Right cardiac atrium (tissue), 5 donors: Measurements from ENCODE around the gene LCNL1. TPM values are rescaled to one million over a fixed set of nuclear protein-coding genes. Genes with fewer than 3 reads are reported as not detected.
A peak's percentile ranks its signal among the peaks of the same experiment; 100 is the strongest.
"Not testable (repeated sequence)": the region's sequence is repeated elsewhere in the genome, so short reads cannot be mapped to it uniquely, and the experiment has no call there.

ENCODE experiments used
- ATAC-seq, 2 donors: fragments of 200-7000 bp; cut with Tn5 transposase; one replicate each; pipeline versions ENCODE4 v1.8.0 to v1.9.1; 2020; ENCODE audit warnings: moderate library complexity in 2 of 2, mild to moderate bottlenecking in 1 of 2
- DNase-seq, 3 donors: peaks; one replicate each; pipeline ENCODE4 v3.0.0-alpha.2; 2020
- H3K27ac ChIP-seq: one replicate; pipeline ENCODE4 v1.5.1; 2013; ENCODE audit warnings: mild to moderate bottlenecking, low read length, control low read depth, moderate library complexity
- H3K27me3 ChIP-seq: one replicate; pipeline ENCODE4 v1.6.1; 2013; ENCODE audit not compliant: control insufficient read depth, insufficient read depth
- H3K4me1 ChIP-seq: one replicate; pipeline ENCODE4 v1.6.1; 2013; ENCODE audit warnings: low read length; ENCODE audit not compliant: control insufficient read depth, insufficient read depth
- H3K4me3 ChIP-seq: one replicate; pipeline ENCODE4 v1.5.1; 2013; ENCODE audit warnings: low read length, control low read depth
- H3K9me3 ChIP-seq: one replicate; pipeline ENCODE4 v1.6.1; 2013; ENCODE audit warnings: low read length; ENCODE audit not compliant: control insufficient read depth
- WGBS: extraction: QIAGEN DNeasy Blood & Tissue Kit; methylation state at CpG from one replicate; pipeline ENCODE4 v1.1.7; 2013; 5-methylcytosine and 5-hydroxymethylcytosine counted together
- intact Hi-C, 4 donors: fragments of 100-400 bp; cut with DNase I; formaldehyde crosslinking; loops; one replicate each; pipeline versions ENCODE4 v1.11.0 to v1.14.0; 2022 to 2023
- polyA plus RNA-seq: library from polyadenylated mRNA; stranded (reverse); fragments of 200-250 nt; gene quantifications from one replicate; pipeline ENCODE4 v1.2.3, GENCODE V29; 2013
- total RNA-seq, 4 donors: library from RNA; stranded (reverse); fragmentation: NEBNext Ultra II Directional; extraction: Animal tissue kit (Norgen Biotek cat#: 25700); gene quantifications; one replicate each; pipeline ENCODE4 v1.2.1, GENCODE V29; 2021
- donor health status: healthy with polysubstance abuse.
- donor health status: DM: no; HTN: yes; CAD: no.
- donor health status: DM: no; HTN: no; CAD: no.
- donor health status: DM: no; HTN: yes; CAD: no; lungs with severe emphysema.
- donor health status: DM: yes; HTN: yes; CAD: no.

The LCNL1 gene
- total and polyA plus RNA-seq, 5 donors: 2.4 to 16.7 (median 7.2) TPM

DNA sequence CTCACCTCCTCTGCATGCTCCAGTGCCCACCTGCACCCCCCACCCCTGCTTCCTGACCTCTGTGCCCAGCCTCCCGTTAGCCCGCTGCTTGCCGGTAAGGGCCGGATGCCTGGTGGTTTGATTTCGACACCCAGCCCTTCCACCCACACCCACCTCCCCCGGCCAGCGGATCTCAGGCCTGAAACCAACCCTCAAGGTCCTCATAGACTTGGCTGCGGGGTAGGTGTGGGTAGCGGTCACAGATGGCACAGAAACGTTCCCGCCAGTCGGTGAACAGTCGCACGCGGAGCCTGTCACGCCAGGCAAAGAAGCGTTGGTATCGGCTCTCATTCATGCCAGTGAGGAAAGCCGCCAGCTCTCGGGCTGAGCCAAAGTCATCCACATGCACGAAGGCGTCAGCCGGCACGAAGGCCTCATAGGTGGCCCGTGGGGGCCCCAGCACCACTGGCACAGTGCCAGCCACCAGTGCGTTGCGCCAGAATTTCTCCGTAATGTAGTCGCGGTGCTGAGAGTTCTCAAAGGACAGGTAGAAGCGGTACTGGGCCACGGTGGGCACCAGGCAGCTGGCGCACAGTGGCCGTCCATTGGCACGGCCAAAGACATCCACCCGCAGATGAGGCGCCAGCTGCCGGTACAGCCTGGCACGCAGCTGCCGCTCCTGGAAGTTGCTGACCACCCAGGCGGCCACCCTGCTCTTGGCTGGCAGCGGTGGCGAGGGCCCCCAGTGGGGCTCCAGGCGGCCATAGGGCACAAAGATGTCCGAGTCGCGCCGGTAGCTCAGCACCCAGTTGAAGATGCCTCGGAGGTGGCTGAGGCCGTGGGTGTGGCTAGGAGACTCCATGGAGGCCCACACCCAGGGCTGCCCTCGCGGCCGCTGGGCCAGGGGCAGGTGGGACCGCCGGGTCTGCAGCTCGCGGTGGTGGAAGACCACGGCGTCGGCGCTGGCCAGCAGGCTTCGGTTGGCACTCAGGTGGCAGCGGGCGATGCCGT lies 48.0 kb downstream of the LCNL1 start:
- WGBS: 88% methylated on average over 65 of the region's 65 CpGs
- no peak overlapping the region for H3K4me3 ChIP-seq
- ATAC-seq (no peak), DNase-seq (no peak)
- H3K4me1 ChIP-seq: no peaks in the 10 kb centered on the region
- no peaks in the 10 kb centered on the region for H3K9me3 ChIP-seq
- H3K27ac ChIP-seq: no peak overlapping the region
- intact Hi-C loops: loop anchor here in 1 of 4 donors (10.0 kb wide), 1 partner anchor 86 kb away; the partner anchor contains the start of genes C8G and FBXW5
- H3K27me3 ChIP-seq: no peaks in the 10 kb centered on the region

DNA sequence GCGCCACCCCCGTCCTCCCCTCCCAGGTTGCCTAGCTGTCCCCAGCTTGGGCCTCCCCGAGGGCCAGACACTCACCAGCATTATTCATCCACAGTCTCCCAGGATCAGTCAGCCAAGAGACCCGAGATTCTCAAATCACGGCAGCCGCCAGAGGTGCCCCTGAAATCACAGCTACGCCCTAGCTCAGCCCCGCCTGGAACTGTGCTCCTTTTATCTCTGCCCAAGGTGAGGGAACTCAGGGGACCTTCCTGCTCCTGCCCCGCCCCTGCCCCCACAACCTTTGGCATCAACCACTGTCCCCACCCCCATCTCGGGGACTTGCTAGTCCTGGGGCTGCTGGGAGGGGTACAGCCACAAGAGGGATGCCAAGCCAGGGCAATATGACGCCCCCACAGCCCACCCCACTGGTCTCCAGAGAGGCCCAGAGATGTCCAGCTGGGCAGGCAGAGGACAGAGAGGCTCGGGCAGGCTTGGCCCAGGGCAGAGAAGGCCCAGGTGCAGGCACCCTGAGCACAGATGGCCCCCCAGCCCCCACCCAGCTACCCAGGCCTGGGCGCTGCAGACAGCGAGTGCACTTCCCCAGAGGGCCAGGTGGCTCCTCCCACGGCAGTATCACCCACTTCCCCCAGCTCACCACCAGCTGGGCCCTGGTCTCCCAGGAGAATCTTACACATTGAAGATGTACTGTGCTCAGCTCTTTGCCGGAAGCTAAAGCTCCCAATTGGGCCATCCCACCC lies 49.3 kb downstream of the LCNL1 start, which contains the start of gene FUT7:
Gene FUT7 (minus strand): TSS at position 185 of the 737 bp plus-strand sequence. CDS start 97 bp downstream, at position 88.
- Histone ChIP-seq H3K9me3 (no peaks in the 10 kb centered on the region), H3K4me1 (no peaks in the 10 kb centered on the region), H3K27me3 (no peaks in the 10 kb centered on the region), H3K4me3 (no peak within 1 kb of the TSS), H3K27ac (no peak within 1 kb of the TSS)
- ATAC-seq (no peak), DNase-seq (no peak)
- intact Hi-C loops: loop anchor here in 1 of 4 donors (10.0 kb wide), 1 partner anchor 87 kb away; the partner anchor contains the start of genes C8G and FBXW5
- 59% methylated on average over 16 of the region's 16 CpGs for WGBS

DNA sequence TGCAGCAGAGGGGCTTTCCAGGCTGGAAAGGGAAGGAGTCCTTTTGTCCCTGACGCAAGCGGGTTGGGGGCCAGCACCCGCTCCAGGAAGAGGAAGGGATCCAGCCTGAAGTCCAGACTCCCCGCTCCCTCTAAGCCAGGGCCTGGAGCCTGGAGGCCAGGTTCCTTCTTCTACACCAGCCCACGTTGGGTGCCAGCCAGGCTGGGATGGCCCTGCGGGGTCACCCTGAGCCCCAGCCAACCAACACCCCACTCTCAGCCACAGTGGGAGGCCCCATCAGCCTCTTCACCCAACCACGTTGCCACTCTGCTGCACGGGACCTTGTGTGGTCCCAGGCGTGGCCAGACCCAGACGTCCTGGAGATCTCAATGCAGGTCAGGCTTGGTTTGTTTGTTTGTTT lies 50.1 kb downstream of the LCNL1 start:
- no peak overlapping the region for H3K4me3 ChIP-seq
- no peaks in the 10 kb centered on the region for H3K27me3 ChIP-seq
- no peak overlapping the region for H3K27ac ChIP-seq
- 65% methylated on average over 10 of the region's 10 CpGs for WGBS
- no peaks in the 10 kb centered on the region for H3K4me1 ChIP-seq
- intact Hi-C loops: loop anchor here in 1 of 4 donors (10.0 kb wide), 1 partner anchor 88 kb away; the partner anchor contains the start of genes C8G and FBXW5
- ATAC-seq (peak; percentile 3 to 5), DNase-seq (peak; percentile 65 to 89 (median 88))
- no peaks in the 10 kb centered on the region for H3K9me3 ChIP-seq

DNA sequence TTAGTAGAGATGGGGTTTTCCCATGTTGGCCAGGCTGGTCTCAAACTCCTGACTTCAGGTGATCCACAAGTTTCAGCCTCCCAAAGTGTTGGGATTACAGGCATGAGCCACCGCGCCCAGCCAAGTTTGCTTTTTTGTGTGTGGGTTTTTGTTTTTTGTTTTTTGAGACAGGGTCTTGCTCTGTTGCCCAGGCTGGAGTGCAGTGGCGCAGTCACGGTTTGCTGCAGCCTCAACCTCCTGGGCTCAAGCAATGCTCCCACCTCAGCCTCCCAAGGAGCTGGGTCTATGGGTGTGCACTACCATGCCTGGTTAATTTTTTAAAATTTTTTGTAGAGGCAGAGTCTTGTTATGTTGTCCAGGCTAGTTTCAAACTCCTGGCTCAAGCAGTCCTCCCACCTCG lies 50.7 kb downstream of the LCNL1 start:
- intact Hi-C loops: loop anchor here in 1 of 4 donors (10.0 kb wide), 1 partner anchor 89 kb away; the partner anchor contains the start of genes C8G and FBXW5
- DNase-seq, H3K4me1 ChIP-seq, ATAC-seq, H3K4me3 ChIP-seq, H3K9me3 ChIP-seq, H3K27ac ChIP-seq, H3K27me3 ChIP-seq: not testable (repeated sequence)
- 96% methylated on average over 5 of the region's 5 CpGs for WGBS

DNA sequence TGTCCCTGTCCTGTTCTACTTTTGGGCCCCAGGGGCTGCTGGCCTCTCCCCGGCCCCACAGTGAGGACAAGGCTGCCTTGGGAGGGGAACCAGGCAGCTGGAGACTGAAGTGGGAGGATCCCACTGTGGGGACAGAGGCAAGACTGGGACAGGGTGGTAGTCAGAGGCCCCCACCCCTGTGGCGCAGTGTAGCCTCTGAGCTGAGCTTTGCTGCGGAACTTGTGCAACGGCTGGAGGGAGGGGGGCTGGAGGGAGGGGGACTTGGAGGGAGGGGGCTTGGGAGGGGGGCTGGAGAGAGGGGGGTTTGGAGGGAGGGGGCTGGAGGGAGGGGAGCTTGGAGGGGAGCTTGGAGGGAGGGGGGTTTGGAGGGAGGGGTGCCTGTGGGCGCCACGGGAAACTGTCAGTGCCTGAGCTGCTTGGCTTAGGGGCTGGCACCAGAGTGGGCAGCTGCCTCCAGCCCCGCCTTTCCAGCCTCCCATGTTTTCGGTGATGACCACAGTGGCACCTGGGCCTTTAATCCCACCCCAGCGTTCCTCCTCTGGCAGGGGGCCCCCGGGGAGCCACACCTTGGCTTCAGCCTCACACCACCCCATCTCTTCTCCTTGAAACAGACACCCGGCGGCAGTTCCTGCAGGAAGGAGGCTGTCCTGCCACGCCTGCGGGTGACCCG lies 51.4 kb downstream of the LCNL1 start:
- DNase-seq: peak in 2 of 3 donors; percentile 79 to 83
- Histone ChIP-seq H3K4me3 (no peak overlapping the region), H3K4me1 (no peaks in the 10 kb centered on the region), H3K9me3 (no peaks in the 10 kb centered on the region), H3K27ac (no peak overlapping the region), H3K27me3 (no peaks in the 10 kb centered on the region)
- 42% methylated on average over 15 of the region's 15 CpGs for WGBS
- intact Hi-C loops: loop anchor here in 3 of 4 donors (2.0 to 10.0 kb wide), 2 partner anchors 89 to 247 kb away; partner anchors contain the start of genes C8G (in 1 of the 3) and FBXW5 (in 1 of the 3)
- ATAC-seq: no peak

DNA sequence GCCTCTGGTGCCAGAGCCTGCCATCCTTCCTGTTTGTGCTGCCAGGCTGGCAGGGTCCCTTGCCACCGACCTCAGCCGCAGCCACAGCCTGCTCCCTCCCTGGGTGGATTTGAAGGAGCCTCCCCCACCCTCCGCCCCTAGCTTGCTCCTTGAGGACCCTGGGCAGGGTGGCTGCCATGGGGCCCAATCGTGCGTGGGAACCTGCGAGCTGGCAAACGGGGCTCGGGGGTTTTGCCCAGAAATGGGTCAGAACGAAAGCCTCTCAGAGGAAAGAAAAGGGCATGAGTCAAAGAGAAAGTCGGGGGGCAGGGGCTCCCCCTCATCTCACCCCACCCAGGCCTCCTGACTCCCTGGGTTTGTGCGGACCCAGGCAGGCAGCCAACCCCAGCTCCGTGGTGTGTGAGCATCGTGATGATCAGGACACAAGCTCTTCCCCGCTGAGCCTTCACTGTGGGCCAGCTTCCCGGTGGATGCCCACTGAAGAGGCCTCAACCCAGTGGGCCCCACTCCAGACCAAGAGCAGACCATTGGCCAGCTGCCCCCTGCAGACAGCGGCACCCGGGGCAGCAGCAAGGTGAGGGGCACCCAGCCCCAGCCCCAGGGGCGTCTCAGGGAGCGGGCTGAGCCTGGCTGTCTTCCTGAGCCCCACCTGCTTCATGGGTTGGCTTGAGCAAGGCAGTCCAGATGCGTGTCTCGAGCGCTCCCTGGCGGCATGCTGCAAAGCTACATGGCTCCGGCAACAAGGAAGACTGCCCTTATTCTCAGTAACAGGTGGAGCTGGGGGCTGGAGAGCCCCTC lies 52.1 kb downstream of the LCNL1 start:
- intact Hi-C loops: loop anchor here (2.0 to 10.0 kb wide), 4 partner anchors 88 to 248 kb away; partner anchors contain the start of genes C8G (in 2 of the 4) and FBXW5 (in 1 of the 4)

More for the DNA sequence above, 52.1 kb downstream of the LCNL1 start:
- no peak overlapping the region for H3K4me3 ChIP-seq
- H3K4me1 ChIP-seq: no peaks in the 10 kb centered on the region
- H3K27ac ChIP-seq: no peak overlapping the region
- WGBS: 21% methylated on average over 24 of the region's 24 CpGs
- DNase-seq (peak; percentile 77 to 93 (median 90)), ATAC-seq (peak; percentile 63 to 76)
- H3K27me3 ChIP-seq: no peaks in the 10 kb centered on the region
- H3K9me3 ChIP-seq: no peaks in the 10 kb centered on the region

Other genes starting within 250 kb of the LCNL1 start
Only the 30 nearest of the 38 such genes appear.
- gene LCN15, start 218.5 kb upstream of the LCNL1 start, total RNA-seq: 1 to 10 TPM in 2 of 4 donors, under 1 TPM in 2; 0.32 to 1.3 (median 0.87) TPM
- 2.1 TPM for gene LCN15, start 218.5 kb upstream of the LCNL1 start, polyA plus RNA-seq
- gene TMEM141, start 191.6 kb upstream of the LCNL1 start, total RNA-seq: 100 to 1,000 TPM in 2 of 4 donors, 10 to 100 TPM in 2; 73.6 to 115 (median 100) TPM
- gene TMEM141, start 191.6 kb upstream of the LCNL1 start, polyA plus RNA-seq: 158 TPM
- 1 to 10 TPM; 2.0 to 5.0 (median 2.6) TPM for gene CCDC183, start 186.7 kb upstream of the LCNL1 start, total RNA-seq
- 3.8 TPM for gene CCDC183, start 186.7 kb upstream of the LCNL1 start, polyA plus RNA-seq
- gene RABL6, start 175.0 kb upstream of the LCNL1 start, total RNA-seq: 10 to 100 TPM; 67.3 to 73.6 (median 71.6) TPM
- gene RABL6, start 175.0 kb upstream of the LCNL1 start, polyA plus RNA-seq: 87.2 TPM
- gene AJM1, start 140.5 kb upstream of the LCNL1 start, total RNA-seq: 10 to 100 TPM in 1 of 4 donors, 1 to 10 TPM in 3; 4.4 to 11.5 (median 8.0) TPM
- gene AJM1, start 140.5 kb upstream of the LCNL1 start, polyA plus RNA-seq: 4.3 TPM
- gene PHPT1, start 133.6 kb upstream of the LCNL1 start, total RNA-seq: 100 to 1,000 TPM; 176 to 227 (median 203) TPM
- 329 TPM for gene PHPT1, start 133.6 kb upstream of the LCNL1 start, polyA plus RNA-seq
- gene MAMDC4, start 130.6 kb upstream of the LCNL1 start, total RNA-seq: 10 to 100 TPM in 1 of 4 donors, 1 to 10 TPM in 3; 3.0 to 10.8 (median 5.8) TPM
- 5.2 TPM for gene MAMDC4, start 130.6 kb upstream of the LCNL1 start, polyA plus RNA-seq
- 100 to 1,000 TPM; 279 to 331 (median 301) TPM for gene EDF1, start 116.7 kb upstream of the LCNL1 start, total RNA-seq
- 417 TPM for gene EDF1, start 116.7 kb upstream of the LCNL1 start, polyA plus RNA-seq
- 10 to 100 TPM in 1 of 4 donors, 1 to 10 TPM in 3; 6.1 to 10.2 (median 8.6) TPM for gene TRAF2, start 96.5 kb upstream of the LCNL1 start, total RNA-seq
- gene TRAF2, start 96.5 kb upstream of the LCNL1 start, polyA plus RNA-seq: 6.7 TPM
- 100 to 1,000 TPM; 108 to 139 (median 120) TPM for gene FBXW5, start 38.3 kb upstream of the LCNL1 start, total RNA-seq
- gene FBXW5, start 38.3 kb upstream of the LCNL1 start, polyA plus RNA-seq: 150 TPM
- 1 to 10 TPM; 1.0 to 1.8 (median 1.4) TPM for gene C8G, start 37.8 kb upstream of the LCNL1 start, total RNA-seq
- 1.4 TPM for gene C8G, start 37.8 kb upstream of the LCNL1 start, polyA plus RNA-seq
- gene LCN12, start 30.7 kb upstream of the LCNL1 start, total RNA-seq: 10 to 100 TPM in 3 of 4 donors, 1 to 10 TPM in 1; 9.8 to 21.2 (median 13.1) TPM
- 7.0 TPM for gene LCN12, start 30.7 kb upstream of the LCNL1 start, polyA plus RNA-seq
- gene PTGDS, start 5.5 kb upstream of the LCNL1 start, total RNA-seq: 1,000 to 10,000 TPM; 3,127 to 5,556 (median 4,402) TPM
- gene PTGDS, start 5.5 kb upstream of the LCNL1 start, polyA plus RNA-seq: 6,981 TPM
- gene PAXX, start 9.4 kb downstream of the LCNL1 start, total RNA-seq: 10 to 100 TPM; 24.8 to 30.4 (median 27.6) TPM
- 44.5 TPM for gene PAXX, start 9.4 kb downstream of the LCNL1 start, polyA plus RNA-seq
- gene CLIC3, start 13.6 kb downstream of the LCNL1 start, total RNA-seq: 1 to 10 TPM; 2.8 to 6.2 (median 4.8) TPM
- 6.2 TPM for gene CLIC3, start 13.6 kb downstream of the LCNL1 start, polyA plus RNA-seq
- gene ABCA2, start 45.2 kb downstream of the LCNL1 start, total RNA-seq: 10 to 100 TPM; 32.2 to 42.4 (median 39.3) TPM
- 40.4 TPM for gene ABCA2, start 45.2 kb downstream of the LCNL1 start, polyA plus RNA-seq
- under 1 TPM in 3 of 4 donors, not detected in 1; 0.09 to 0.24 (median 0.20) TPM for gene FUT7, start 49.1 kb downstream of the LCNL1 start, total RNA-seq
- 0.07 TPM for gene FUT7, start 49.1 kb downstream of the LCNL1 start, polyA plus RNA-seq
- 10 to 100 TPM; 68.3 to 81.0 (median 71.4) TPM for gene NPDC1, start 63.2 kb downstream of the LCNL1 start, total RNA-seq
- gene NPDC1, start 63.2 kb downstream of the LCNL1 start, polyA plus RNA-seq: 69.7 TPM
- 1 to 10 TPM in 3 of 4 donors, under 1 TPM in 1; 0.92 to 2.9 (median 1.4) TPM for gene ENTPD2, start 71.1 kb downstream of the LCNL1 start, total RNA-seq
- 2.1 TPM for gene ENTPD2, start 71.1 kb downstream of the LCNL1 start, polyA plus RNA-seq
- gene SAPCD2, start 87.6 kb downstream of the LCNL1 start, total RNA-seq: under 1 TPM; 0.08 to 0.63 (median 0.28) TPM
- gene SAPCD2, start 87.6 kb downstream of the LCNL1 start, polyA plus RNA-seq: 0.18 TPM
- 10 to 100 TPM in 3 of 4 donors, 1 to 10 TPM in 1; 9.8 to 14.0 (median 12.4) TPM for gene UAP1L1, start 94.5 kb downstream of the LCNL1 start, total RNA-seq
- gene UAP1L1, start 94.5 kb downstream of the LCNL1 start, polyA plus RNA-seq: 10.1 TPM
- 10 to 100 TPM; 23.9 to 31.3 (median 28.1) TPM for gene MAN1B1, start 104.0 kb downstream of the LCNL1 start, total RNA-seq
- 24.8 TPM for gene MAN1B1, start 104.0 kb downstream of the LCNL1 start, polyA plus RNA-seq
- gene DPP7, start 131.7 kb downstream of the LCNL1 start, total RNA-seq: 100 to 1,000 TPM; 211 to 288 (median 239) TPM
- gene DPP7, start 131.7 kb downstream of the LCNL1 start, polyA plus RNA-seq: 252 TPM
- gene GRIN1, start 156.2 kb downstream of the LCNL1 start, total RNA-seq: under 1 TPM in 1 of 4 donors, not detected in 3; 0.08 TPM
- gene GRIN1, start 156.2 kb downstream of the LCNL1 start, polyA plus RNA-seq: 0.09 TPM
- gene LRRC26, start 187.1 kb downstream of the LCNL1 start, total RNA-seq: not detected
- gene LRRC26, start 187.1 kb downstream of the LCNL1 start, polyA plus RNA-seq: not detected
- not detected for gene TMEM210, start 189.1 kb downstream of the LCNL1 start, total RNA-seq
- gene TMEM210, start 189.1 kb downstream of the LCNL1 start, polyA plus RNA-seq: not detected
- 10 to 100 TPM; 31.9 to 45.7 (median 37.4) TPM for gene ANAPC2, start 205.6 kb downstream of the LCNL1 start, total RNA-seq
- 26.6 TPM for gene ANAPC2, start 205.6 kb downstream of the LCNL1 start, polyA plus RNA-seq
- gene SSNA1, start 205.7 kb downstream of the LCNL1 start, total RNA-seq: 10 to 100 TPM; 43.2 to 57.8 (median 48.3) TPM
- gene SSNA1, start 205.7 kb downstream of the LCNL1 start, polyA plus RNA-seq: 86.4 TPM
- gene TPRN, start 217.7 kb downstream of the LCNL1 start, total RNA-seq: 10 to 100 TPM in 1 of 4 donors, 1 to 10 TPM in 3; 5.4 to 13.9 (median 8.9) TPM
- 4.8 TPM for gene TPRN, start 217.7 kb downstream of the LCNL1 start, polyA plus RNA-seq
- gene TMEM203, start 222.7 kb downstream of the LCNL1 start, total RNA-seq: 10 to 100 TPM; 28.9 to 41.3 (median 39.9) TPM
- gene TMEM203, start 222.7 kb downstream of the LCNL1 start, polyA plus RNA-seq: 47.5 TPM